Keratinocyte (primary cell): Measurements from ENCODE around the gene MYB. TPM values are rescaled to one million over a fixed set of nuclear protein-coding genes. Genes with fewer than 3 reads are reported as not detected.

ENCODE experiments used
- DNase-seq: peaks from one replicate; pipeline ENCODE4 v3.0.0-alpha.2; 2011; ENCODE audit warnings: low read depth, missing footprints, low spot score
- FAIRE-seq: peaks from 2 replicates; lab custom pipeline; 2011; peaks lifted over from hg19 to GRCh38; lab: Jason Lieb, UNC
- H2AFZ ChIP-seq: 2 replicates; pipeline ENCODE4 v1.6.0; 2012; ENCODE audit warnings: low read length, control low read depth, inconsistent platforms; ENCODE audit not compliant: control insufficient read depth
- H3K27ac ChIP-seq: 2 replicates; pipeline ENCODE4 v1.5.1; 2011; ENCODE audit warnings: low read length; ENCODE audit not compliant: control insufficient read depth, insufficient read depth
- H3K27me3 ChIP-seq: 3 replicates; pipeline ENCODE4 v1.6.0; 2011; ENCODE audit warnings: low read length; ENCODE audit not compliant: control insufficient read depth, insufficient read depth; ENCODE audit errors: extremely low read depth
- H3K36me3 ChIP-seq, 2 experiments: 2 replicates in 1 of 2; 3 replicates in 1 of 2; pipeline ENCODE4 v1.5.1; 2011; ENCODE audit warnings: low read length in 2 of 2, mild to moderate bottlenecking in 1 of 2; ENCODE audit not compliant: control insufficient read depth in 2 of 2, insufficient read depth in 2 of 2; ENCODE audit errors: extremely low read depth in 1 of 2
- H3K4me1 ChIP-seq: 3 replicates; pipeline ENCODE4 v1.5.1; 2011; ENCODE audit warnings: low read length; ENCODE audit not compliant: control insufficient read depth, insufficient read depth; ENCODE audit errors: extremely low read depth
- H3K4me2 ChIP-seq: 3 replicates; pipeline ENCODE4 v1.6.0; 2011; ENCODE audit warnings: low read depth, low read length; ENCODE audit not compliant: control insufficient read depth, insufficient read depth; ENCODE audit errors: extremely low read depth
- H3K4me3 ChIP-seq, 3 experiments: fragments of 200-600 bp in 1 of 3; sonication (generic) in 1 of 3; 2 replicates in 2 of 3; 3 replicates in 1 of 3; pipeline ENCODE4 v1.5.1; 2011 to 2016; ENCODE audit warnings: low read length in 3 of 3, mild to moderate bottlenecking in 3 of 3, control low read depth in 2 of 3, inconsistent platforms in 1 of 3, low read depth in 1 of 3, mixed read lengths in 1 of 3, mixed run types in 1 of 3, moderate library complexity in 1 of 3; ENCODE audit not compliant: control insufficient read depth in 2 of 3, insufficient read depth in 2 of 3; ENCODE audit errors: extremely low read depth in 1 of 3
- H3K79me2 ChIP-seq: 2 replicates; pipeline ENCODE4 v1.6.0; 2012; ENCODE audit warnings: low read length; ENCODE audit not compliant: control insufficient read depth, insufficient read depth
- H3K9ac ChIP-seq: 3 replicates; pipeline ENCODE4 v1.6.0; 2011; ENCODE audit warnings: low read length; ENCODE audit not compliant: control insufficient read depth, insufficient read depth; ENCODE audit errors: extremely low read depth
- H3K9me1 ChIP-seq: 3 replicates; pipeline ENCODE4 v1.6.0; 2011; ENCODE audit warnings: low read length; ENCODE audit not compliant: control insufficient read depth, insufficient read depth; ENCODE audit errors: extremely low read depth
- H3K9me3 ChIP-seq: 2 replicates; pipeline ENCODE4 v1.5.1; 2012; ENCODE audit warnings: low read depth, low read length; ENCODE audit not compliant: control insufficient read depth
- H4K20me1 ChIP-seq: 3 replicates; pipeline ENCODE4 v1.6.0; 2011; ENCODE audit warnings: low read length; ENCODE audit not compliant: control insufficient read depth, insufficient read depth; ENCODE audit errors: extremely low read depth
- EZH2 ChIP-seq: IDR thresholded peaks from one replicate; pipeline ENCODE4 v1.6.1; 2012; ENCODE audit warnings: inconsistent platforms, mild to moderate bottlenecking, low read length, moderate library complexity
- dilution Hi-C: fragments of 300-500 bp; cut with MboI; formaldehyde crosslinking; loops from one replicate; pipeline ENCODE4 v1.7.0; 2020; ENCODE audit warnings: low sequenced_read_pairs; ENCODE audit not compliant: extremely low pct_ligation_motif_present
- polyA plus RNA-seq, 5 experiments: library from polyadenylated mRNA; depleted of rRNA in 3 of 5; stranded (reverse) in 3 of 5; stranded (forward) in 1 of 5; unstranded in 1 of 5; fragments of >200 nt; gene quantifications; 1 replicate in 1 of 5; 2 replicates in 3 of 5; 3 replicates in 1 of 5; pipeline versions ENCODE4 v1.2.1 to v1.2.3, GENCODE V29; 2011 to 2012; ENCODE audit warnings: missing spikeins in 2 of 5, low read depth in 1 of 5, low replicate concordance in 1 of 5
- TF ChIP-seq, protein P1 (sequence below), 3 experiments: IDR thresholded peaks in 1 of 3; conservative IDR thresholded peaks in 1 of 3; optimal IDR thresholded peaks in 1 of 3; 2 replicates in 2 of 3; 3 replicates in 1 of 3; pipeline versions ENCODE3 to v1.5.1; 2011; ENCODE audit warnings: low read length in 3 of 3, mild to moderate bottlenecking in 3 of 3, moderate library complexity in 2 of 3, control low read depth in 1 of 3, inconsistent platforms in 1 of 3; ENCODE audit not compliant: insufficient read depth in 2 of 3; ENCODE audit errors: extremely low read depth in 1 of 3

The MYB gene
- polyA plus RNA-seq, 1 donor (not counting 4 experiments of a cell fraction or from before 2014, with no cell fraction given), result 0.04 TPM

DNA sequence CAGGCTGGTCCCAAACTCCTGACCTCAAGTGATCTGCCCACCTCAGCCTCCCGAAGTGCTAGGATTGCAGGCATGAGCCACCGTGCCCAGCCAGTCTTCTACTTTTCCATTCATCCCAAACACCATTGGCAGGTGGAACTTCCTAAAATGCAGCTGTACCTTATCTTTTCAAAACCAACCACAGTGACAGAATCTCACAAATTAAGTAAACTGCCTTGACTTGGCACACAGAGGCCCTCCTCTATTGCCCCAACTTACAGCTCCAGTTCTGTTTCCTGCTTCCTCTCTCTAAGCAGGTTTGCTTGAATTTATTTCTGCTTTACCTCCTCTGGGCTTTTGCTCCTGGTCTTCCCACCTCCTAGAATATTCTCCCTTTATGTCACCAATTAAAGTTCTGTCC, 7.6 kb downstream of the MYB start:
- Histone ChIP-seq H2AFZ (no peak overlapping the region), H3K4me1 (no peaks in the 10 kb centered on the region), H3K27ac (no peak overlapping the region), H3K4me3 (no peak overlapping the region), H3K4me2 (no peak overlapping the region), H3K9me3 (no peaks in the 10 kb centered on the region), H3K36me3 (no peaks in the 10 kb centered on the region), H3K79me2 (no peaks in the 10 kb centered on the region), H3K9ac (no peak overlapping the region), H3K9me1 (no peaks in the 10 kb centered on the region), H4K20me1 (no peaks in the 10 kb centered on the region), H3K27me3 (peaks cover 2% of the 10 kb centered on the region)
- no peak for DNase-seq
- dilution Hi-C loops, result no loop called here
- no peak for TF ChIP-seq EZH2
- TF ChIP-seq, protein P1, sequence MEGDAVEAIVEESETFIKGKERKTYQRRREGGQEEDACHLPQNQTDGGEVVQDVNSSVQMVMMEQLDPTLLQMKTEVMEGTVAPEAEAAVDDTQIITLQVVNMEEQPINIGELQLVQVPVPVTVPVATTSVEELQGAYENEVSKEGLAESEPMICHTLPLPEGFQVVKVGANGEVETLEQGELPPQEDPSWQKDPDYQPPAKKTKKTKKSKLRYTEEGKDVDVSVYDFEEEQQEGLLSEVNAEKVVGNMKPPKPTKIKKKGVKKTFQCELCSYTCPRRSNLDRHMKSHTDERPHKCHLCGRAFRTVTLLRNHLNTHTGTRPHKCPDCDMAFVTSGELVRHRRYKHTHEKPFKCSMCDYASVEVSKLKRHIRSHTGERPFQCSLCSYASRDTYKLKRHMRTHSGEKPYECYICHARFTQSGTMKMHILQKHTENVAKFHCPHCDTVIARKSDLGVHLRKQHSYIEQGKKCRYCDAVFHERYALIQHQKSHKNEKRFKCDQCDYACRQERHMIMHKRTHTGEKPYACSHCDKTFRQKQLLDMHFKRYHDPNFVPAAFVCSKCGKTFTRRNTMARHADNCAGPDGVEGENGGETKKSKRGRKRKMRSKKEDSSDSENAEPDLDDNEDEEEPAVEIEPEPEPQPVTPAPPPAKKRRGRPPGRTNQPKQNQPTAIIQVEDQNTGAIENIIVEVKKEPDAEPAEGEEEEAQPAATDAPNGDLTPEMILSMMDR (optimal IDR thresholded peaks at IDR 0.05 in 1 of 3, IDR thresholded peaks at IDR 0.05 in 1 of 3, conservative IDR thresholded peaks at IDR 0.05 in 1 of 3; ENCODE audit: extremely low read depth in 1 of 3, insufficient read depth in 2 of 3, low read length in 3 of 3), result no peak
- no peak for FAIRE-seq

DNA sequence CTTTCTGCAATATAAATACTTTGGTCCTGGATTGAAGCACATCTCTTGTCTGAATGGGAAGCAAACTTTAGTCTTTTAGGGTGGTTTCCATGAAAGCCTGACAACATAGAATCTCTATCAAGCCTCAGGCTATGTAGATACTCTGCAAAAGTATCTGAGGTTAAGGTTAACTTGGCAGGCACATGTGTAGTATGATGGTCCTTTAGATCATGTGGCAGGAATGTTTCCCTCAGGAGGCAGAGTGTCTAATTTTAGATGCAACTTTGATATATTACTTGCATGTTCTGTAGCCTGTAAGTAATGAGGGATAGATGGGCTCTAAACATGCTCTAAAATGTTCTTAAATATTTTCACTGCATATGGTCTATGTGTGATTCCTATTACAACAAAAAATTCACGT, 8.2 kb downstream of the MYB start:
- no peak overlapping the region for H3K9ac ChIP-seq
- no peaks in the 10 kb centered on the region for H4K20me1 ChIP-seq
- H3K4me3 ChIP-seq, result no peak overlapping the region
- FAIRE-seq (no peak), DNase-seq (no peak)
- H3K9me3 ChIP-seq, result no peaks in the 10 kb centered on the region
- no peaks in the 10 kb centered on the region for H3K36me3 ChIP-seq
- no peaks in the 10 kb centered on the region for H3K79me2 ChIP-seq
- TF ChIP-seq, protein P1 (optimal IDR thresholded peaks at IDR 0.05 in 1 of 3, IDR thresholded peaks at IDR 0.05 in 1 of 3, conservative IDR thresholded peaks at IDR 0.05 in 1 of 3; ENCODE audit: extremely low read depth in 1 of 3, insufficient read depth in 2 of 3, low read length in 3 of 3), result no peak
- no peak for TF ChIP-seq EZH2
- H3K27me3 ChIP-seq, result no peaks in the 10 kb centered on the region
- no peaks in the 10 kb centered on the region for H3K9me1 ChIP-seq
- dilution Hi-C loops, result no loop called here
- no peaks in the 10 kb centered on the region for H3K4me1 ChIP-seq
- no peak overlapping the region for H2AFZ ChIP-seq
- no peak overlapping the region for H3K4me2 ChIP-seq
- H3K27ac ChIP-seq, result no peak overlapping the region
